ENCODE data around the gene SIRT1. TPM values are rescaled to one million over a fixed set of nuclear protein-coding genes. Genes with fewer than 3 reads are reported as not detected.

SIRT1 gene
- total and polyA plus RNA-seq, 2 donors (not counting 1 experiment from before 2014, with no cell fraction given): 17.0 to 21.1 TPM

DNA sequence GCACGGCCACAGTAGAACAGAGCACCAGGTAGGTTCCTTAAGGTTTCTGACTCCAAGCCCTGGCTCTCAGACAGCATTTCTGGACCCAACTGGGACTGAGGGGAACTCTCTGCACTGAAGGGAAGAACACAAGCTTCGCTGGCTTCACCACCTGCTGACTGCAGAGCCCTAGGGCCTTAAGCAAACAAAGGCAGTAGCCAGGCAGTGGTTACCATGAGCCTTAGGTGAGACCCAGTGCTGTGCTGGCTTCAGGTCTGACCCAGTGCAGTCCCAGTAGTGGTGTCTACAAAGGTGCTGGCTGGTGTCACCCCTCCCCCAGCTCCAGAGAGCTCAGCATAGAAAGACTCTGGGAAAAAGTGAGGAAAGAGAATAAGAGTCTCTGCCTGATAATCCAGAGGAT is 59.5 kb downstream of the SIRT1 start:
- H3K27me3 ChIP-seq (ENCODE audit: control insufficient read depth, insufficient read depth, low read length): no peaks in the 10 kb centered on the region
- no peak overlapping the region for H3K4me2 ChIP-seq (ENCODE audit: extremely low read depth, insufficient read depth, low read length)
- no peak overlapping the region for H3K4me3 ChIP-seq (replicated peaks in 1 of 4; ENCODE audit: control extremely low read depth in 1 of 4, insufficient read depth in 1 of 4, low read depth in 3 of 4, low read length in 4 of 4)
- no peaks in the 10 kb centered on the region for H3K4me1 ChIP-seq (ENCODE audit: control insufficient read depth, extremely low read depth, insufficient read depth, low read length)
- H3K79me2 ChIP-seq (ENCODE audit: control insufficient read depth, insufficient read depth, low read length): peaks cover 12% of the 10 kb centered on the region
- no peak for DNase-seq (ENCODE audit: low read depth in 2 of 2)
- H3K27ac ChIP-seq (ENCODE audit: insufficient read depth, low read length): no peak overlapping the region
- H2AFZ ChIP-seq (ENCODE audit: low read length): no peak overlapping the region
- TF ChIP-seq, protein P1, sequence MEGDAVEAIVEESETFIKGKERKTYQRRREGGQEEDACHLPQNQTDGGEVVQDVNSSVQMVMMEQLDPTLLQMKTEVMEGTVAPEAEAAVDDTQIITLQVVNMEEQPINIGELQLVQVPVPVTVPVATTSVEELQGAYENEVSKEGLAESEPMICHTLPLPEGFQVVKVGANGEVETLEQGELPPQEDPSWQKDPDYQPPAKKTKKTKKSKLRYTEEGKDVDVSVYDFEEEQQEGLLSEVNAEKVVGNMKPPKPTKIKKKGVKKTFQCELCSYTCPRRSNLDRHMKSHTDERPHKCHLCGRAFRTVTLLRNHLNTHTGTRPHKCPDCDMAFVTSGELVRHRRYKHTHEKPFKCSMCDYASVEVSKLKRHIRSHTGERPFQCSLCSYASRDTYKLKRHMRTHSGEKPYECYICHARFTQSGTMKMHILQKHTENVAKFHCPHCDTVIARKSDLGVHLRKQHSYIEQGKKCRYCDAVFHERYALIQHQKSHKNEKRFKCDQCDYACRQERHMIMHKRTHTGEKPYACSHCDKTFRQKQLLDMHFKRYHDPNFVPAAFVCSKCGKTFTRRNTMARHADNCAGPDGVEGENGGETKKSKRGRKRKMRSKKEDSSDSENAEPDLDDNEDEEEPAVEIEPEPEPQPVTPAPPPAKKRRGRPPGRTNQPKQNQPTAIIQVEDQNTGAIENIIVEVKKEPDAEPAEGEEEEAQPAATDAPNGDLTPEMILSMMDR (conservative IDR thresholded peaks at IDR 0.05 in 1 of 2, IDR thresholded peaks at IDR 0.05 in 1 of 2; ENCODE audit: low read depth in 1 of 2, low read length in 2 of 2): no peak
- TF ChIP-seq EZH2 (IDR thresholded peaks at IDR 0.05; ENCODE audit: low read length, missing control alignments): no peak
- no peaks in the 10 kb centered on the region for H4K20me1 ChIP-seq (ENCODE audit: control insufficient read depth, extremely low read depth, insufficient read depth, low read length)
- no peak overlapping the region for H3K9ac ChIP-seq (ENCODE audit: insufficient read depth, low read length)
- H3K9me3 ChIP-seq (ENCODE audit: control insufficient read depth, insufficient read depth, low read depth, low read length): no peaks in the 10 kb centered on the region
- H3K36me3 ChIP-seq (ENCODE audit: control insufficient read depth, insufficient read depth, low read length): peaks cover 6% of the 10 kb centered on the region

DNA sequence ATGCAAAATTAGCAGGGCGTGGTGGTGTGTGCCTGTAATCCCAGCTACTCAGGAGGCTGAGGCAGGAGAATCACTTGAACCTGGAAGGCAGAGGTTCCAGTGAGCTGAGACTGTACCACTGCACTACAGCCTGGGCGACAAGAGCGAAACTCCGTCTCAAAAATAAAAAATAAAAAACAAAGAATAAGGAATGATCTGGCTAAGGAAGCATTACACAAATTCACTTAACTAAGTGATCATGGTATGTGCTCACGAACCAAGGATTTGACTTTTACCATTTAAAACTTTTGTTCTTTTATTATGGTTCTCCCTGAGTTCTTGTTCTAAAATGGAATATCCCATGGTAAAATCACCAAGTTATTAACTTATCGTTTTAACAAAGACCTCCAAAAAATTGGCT is 71.2 kb downstream of the SIRT1 start:
- Histone ChIP-seq H3K4me3 (replicated peaks in 1 of 4; ENCODE audit: control extremely low read depth in 1 of 4, insufficient read depth in 1 of 4, low read depth in 3 of 4, low read length in 4 of 4) (no peak overlapping the region), H2AFZ (ENCODE audit: low read length) (no peak overlapping the region), H3K4me1 (ENCODE audit: control insufficient read depth, extremely low read depth, insufficient read depth, low read length) (no peaks in the 10 kb centered on the region), H3K27me3 (ENCODE audit: control insufficient read depth, insufficient read depth, low read length) (no peaks in the 10 kb centered on the region), H3K36me3 (ENCODE audit: control insufficient read depth, insufficient read depth, low read length) (peaks cover under 1% of the 10 kb centered on the region), H3K4me2 (ENCODE audit: extremely low read depth, insufficient read depth, low read length) (no peak overlapping the region), H3K9me3 (ENCODE audit: control insufficient read depth, insufficient read depth, low read depth, low read length) (no peaks in the 10 kb centered on the region), H4K20me1 (ENCODE audit: control insufficient read depth, extremely low read depth, insufficient read depth, low read length) (no peaks in the 10 kb centered on the region), H3K79me2 (ENCODE audit: control insufficient read depth, insufficient read depth, low read length) (peaks cover 2% of the 10 kb centered on the region), H3K27ac (ENCODE audit: insufficient read depth, low read length) (no peak overlapping the region), H3K9ac (ENCODE audit: insufficient read depth, low read length) (no peak overlapping the region)
- TF ChIP-seq EZH2 (IDR thresholded peaks at IDR 0.05; ENCODE audit: low read length, missing control alignments): no peak
- TF ChIP-seq, protein P1 (conservative IDR thresholded peaks at IDR 0.05 in 1 of 2, IDR thresholded peaks at IDR 0.05 in 1 of 2; ENCODE audit: low read depth in 1 of 2, low read length in 2 of 2): no peak
- DNase-seq (ENCODE audit: low read depth in 2 of 2): no peak

DNA sequence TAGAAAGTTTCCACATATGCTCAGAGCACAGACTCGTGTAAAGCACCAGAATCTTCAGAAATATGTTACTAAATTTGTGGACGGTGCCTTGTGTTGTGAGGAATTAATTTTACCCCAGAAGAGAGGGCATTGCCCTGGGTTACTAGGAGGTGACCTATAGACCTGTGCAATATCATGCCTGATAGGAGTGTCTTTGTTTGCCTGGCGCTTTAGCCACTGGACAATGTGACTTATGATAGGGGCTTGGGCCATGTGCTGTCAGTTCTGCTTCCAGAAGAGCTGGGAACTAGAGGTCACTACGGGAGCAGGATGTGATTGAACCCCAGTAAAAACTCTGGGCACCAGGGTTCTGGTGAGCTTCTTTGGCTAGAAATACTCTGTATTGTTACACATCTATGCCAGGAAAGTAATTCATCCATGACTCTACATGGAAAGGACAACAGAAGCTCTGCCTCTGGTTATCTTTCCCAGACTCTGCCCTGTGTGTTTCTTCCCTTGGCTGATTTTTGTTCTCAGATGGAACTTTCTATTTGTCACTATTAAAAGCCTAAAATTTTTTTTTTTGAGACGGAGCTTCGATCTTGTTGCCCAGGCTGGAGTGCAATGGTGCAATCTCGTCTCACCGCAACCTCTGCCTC is 75.5 kb downstream of the SIRT1 start:
- DNase-seq (ENCODE audit: low read depth in 2 of 2): no peak
- Histone ChIP-seq H3K36me3 (ENCODE audit: control insufficient read depth, insufficient read depth, low read length) (peaks cover 7% of the 10 kb centered on the region), H3K9ac (ENCODE audit: insufficient read depth, low read length) (no peak overlapping the region), H2AFZ (ENCODE audit: low read length) (no peak overlapping the region), H3K27me3 (ENCODE audit: control insufficient read depth, insufficient read depth, low read length) (no peaks in the 10 kb centered on the region), H3K27ac (ENCODE audit: insufficient read depth, low read length) (no peak overlapping the region), H3K4me2 (ENCODE audit: extremely low read depth, insufficient read depth, low read length) (no peak overlapping the region), H3K4me3 (replicated peaks in 1 of 4; ENCODE audit: control extremely low read depth in 1 of 4, insufficient read depth in 1 of 4, low read depth in 3 of 4, low read length in 4 of 4) (no peak overlapping the region), H3K79me2 (ENCODE audit: control insufficient read depth, insufficient read depth, low read length) (no peaks in the 10 kb centered on the region), H3K4me1 (ENCODE audit: control insufficient read depth, extremely low read depth, insufficient read depth, low read length) (no peaks in the 10 kb centered on the region), H4K20me1 (ENCODE audit: control insufficient read depth, extremely low read depth, insufficient read depth, low read length) (no peaks in the 10 kb centered on the region), H3K9me3 (ENCODE audit: control insufficient read depth, insufficient read depth, low read depth, low read length) (no peaks in the 10 kb centered on the region)
- TF ChIP-seq, protein P1 (conservative IDR thresholded peaks at IDR 0.05 in 1 of 2, IDR thresholded peaks at IDR 0.05 in 1 of 2; ENCODE audit: low read depth in 1 of 2, low read length in 2 of 2): no peak
- no peak for TF ChIP-seq EZH2 (IDR thresholded peaks at IDR 0.05; ENCODE audit: low read length, missing control alignments)

All from fibroblast of lung (primary cell).